Lower leg skin (tissue), 3 donors: ENCODE data around the gene TMEM161B.

Source experiments
- POLR2A ChIP-seq, 2 donors: fragments of 450-650 bp; IDR thresholded peaks; one replicate each; pipeline ENCODE4 v1.6.1; 2016 to 2017; ENCODE audit warnings: antibody characterized with exemption in 2 of 2, mild to moderate bottlenecking in 1 of 2, moderate library complexity in 1 of 2
- TF ChIP-seq, protein P1 (sequence below), 3 donors: fragments of 450-650 bp; IDR thresholded peaks; one replicate each; pipeline ENCODE4 v1.5.1; 2016; ENCODE audit warnings: antibody characterized with exemption in 3 of 3, mild to moderate bottlenecking in 3 of 3, moderate library complexity in 2 of 3

DNA sequence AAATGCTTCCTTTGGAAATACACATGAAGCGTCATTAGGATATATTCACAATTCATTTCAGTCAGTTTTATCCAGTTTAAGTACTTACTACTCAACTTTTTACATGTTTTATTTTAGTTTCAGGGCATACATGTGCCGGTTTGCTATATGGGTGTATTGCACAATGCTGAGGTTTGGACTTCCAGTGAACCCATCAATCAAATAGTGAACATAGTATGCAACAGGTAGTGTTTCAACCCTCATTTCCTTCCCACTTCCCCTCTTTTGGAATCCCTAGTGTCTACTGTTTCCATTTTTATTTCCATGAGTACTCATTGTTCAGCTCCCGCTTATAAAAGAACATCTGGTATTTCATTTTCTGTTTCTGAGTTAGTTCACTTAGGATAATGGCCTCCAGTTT is 74.7 kb downstream of the TMEM161B start:
- TF ChIP-seq, protein P1, sequence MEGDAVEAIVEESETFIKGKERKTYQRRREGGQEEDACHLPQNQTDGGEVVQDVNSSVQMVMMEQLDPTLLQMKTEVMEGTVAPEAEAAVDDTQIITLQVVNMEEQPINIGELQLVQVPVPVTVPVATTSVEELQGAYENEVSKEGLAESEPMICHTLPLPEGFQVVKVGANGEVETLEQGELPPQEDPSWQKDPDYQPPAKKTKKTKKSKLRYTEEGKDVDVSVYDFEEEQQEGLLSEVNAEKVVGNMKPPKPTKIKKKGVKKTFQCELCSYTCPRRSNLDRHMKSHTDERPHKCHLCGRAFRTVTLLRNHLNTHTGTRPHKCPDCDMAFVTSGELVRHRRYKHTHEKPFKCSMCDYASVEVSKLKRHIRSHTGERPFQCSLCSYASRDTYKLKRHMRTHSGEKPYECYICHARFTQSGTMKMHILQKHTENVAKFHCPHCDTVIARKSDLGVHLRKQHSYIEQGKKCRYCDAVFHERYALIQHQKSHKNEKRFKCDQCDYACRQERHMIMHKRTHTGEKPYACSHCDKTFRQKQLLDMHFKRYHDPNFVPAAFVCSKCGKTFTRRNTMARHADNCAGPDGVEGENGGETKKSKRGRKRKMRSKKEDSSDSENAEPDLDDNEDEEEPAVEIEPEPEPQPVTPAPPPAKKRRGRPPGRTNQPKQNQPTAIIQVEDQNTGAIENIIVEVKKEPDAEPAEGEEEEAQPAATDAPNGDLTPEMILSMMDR (IDR thresholded peaks at IDR 0.05): no peak
- TF ChIP-seq POLR2A (IDR thresholded peaks at IDR 0.05): no peak
